ENCODE results near the gene PRTFDC1. TPM values are rescaled to one million over a fixed set of nuclear protein-coding genes. Genes with fewer than 3 reads are reported as not detected.

PRTFDC1 gene
- total and polyA plus RNA-seq, 2 donors (not counting 3 experiments of a cell fraction or from before 2014, with no cell fraction given) = 22.0 to 27.0 TPM

DNA sequence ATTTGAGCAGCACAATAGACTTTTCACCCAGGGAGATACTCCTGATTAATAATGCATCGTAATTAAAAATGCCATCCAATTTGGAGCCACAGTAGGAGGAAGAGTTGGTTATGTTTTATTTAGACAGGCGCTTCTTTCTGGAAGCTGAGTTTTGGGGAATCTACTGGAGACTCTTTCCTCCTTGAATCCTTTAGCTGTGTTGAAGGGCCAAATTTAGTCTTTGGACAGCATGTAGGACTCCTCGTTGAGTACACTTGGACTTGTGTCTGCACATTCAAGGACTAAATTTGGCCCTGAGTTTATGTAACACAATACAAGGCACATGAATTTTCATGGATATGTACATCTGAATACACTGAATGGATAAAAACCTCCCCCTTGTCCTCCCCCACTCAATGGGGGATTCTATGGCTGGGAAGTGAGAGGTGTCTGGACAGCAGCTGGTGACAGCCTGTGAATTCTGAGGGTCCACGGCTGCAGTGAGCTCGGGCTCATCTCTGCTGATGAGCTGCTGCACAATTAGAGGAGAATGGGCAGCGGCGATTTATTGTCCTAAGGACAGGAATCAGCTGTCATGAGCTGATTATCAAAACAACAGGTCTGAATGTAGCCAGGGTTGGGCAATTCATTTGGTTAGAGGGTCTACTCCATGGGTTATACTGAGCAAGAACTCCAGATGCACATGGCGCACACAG is 95.2 kb downstream of the PRTFDC1 start:
- no peak for TF ChIP-seq POLR2A (IDR thresholded peaks at IDR 0.05; ENCODE audit: low read depth, low read length)
- no peak for TF ChIP-seq JUN (IDR thresholded peaks at IDR 0.05; ENCODE audit: borderline replicate concordance, insufficient read depth, insufficient read length, low read depth)
- no peak for TF ChIP-seq FOS (IDR thresholded peaks at IDR 0.05; ENCODE audit: borderline replicate concordance, insufficient read depth, low read length)
- TF ChIP-seq, protein P1, sequence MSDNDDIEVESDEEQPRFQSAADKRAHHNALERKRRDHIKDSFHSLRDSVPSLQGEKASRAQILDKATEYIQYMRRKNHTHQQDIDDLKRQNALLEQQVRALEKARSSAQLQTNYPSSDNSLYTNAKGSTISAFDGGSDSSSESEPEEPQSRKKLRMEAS (IDR thresholded peaks at IDR 0.05; ENCODE audit: insufficient read depth, insufficient read length) = no peak
- no peak for TF ChIP-seq EZH2 (IDR thresholded peaks at IDR 0.05; ENCODE audit: borderline replicate concordance, low read depth, low read length, severe bottlenecking)
- TF ChIP-seq POLR2AphosphoS5 (IDR thresholded peaks at IDR 0.05; ENCODE audit: insufficient read depth, low read depth, low read length) = no peak
- TF ChIP-seq GATA2 (IDR thresholded peaks at IDR 0.05; ENCODE audit: insufficient read depth, insufficient read length, low read depth, low read length) = no peak
- TF ChIP-seq, protein P2, sequence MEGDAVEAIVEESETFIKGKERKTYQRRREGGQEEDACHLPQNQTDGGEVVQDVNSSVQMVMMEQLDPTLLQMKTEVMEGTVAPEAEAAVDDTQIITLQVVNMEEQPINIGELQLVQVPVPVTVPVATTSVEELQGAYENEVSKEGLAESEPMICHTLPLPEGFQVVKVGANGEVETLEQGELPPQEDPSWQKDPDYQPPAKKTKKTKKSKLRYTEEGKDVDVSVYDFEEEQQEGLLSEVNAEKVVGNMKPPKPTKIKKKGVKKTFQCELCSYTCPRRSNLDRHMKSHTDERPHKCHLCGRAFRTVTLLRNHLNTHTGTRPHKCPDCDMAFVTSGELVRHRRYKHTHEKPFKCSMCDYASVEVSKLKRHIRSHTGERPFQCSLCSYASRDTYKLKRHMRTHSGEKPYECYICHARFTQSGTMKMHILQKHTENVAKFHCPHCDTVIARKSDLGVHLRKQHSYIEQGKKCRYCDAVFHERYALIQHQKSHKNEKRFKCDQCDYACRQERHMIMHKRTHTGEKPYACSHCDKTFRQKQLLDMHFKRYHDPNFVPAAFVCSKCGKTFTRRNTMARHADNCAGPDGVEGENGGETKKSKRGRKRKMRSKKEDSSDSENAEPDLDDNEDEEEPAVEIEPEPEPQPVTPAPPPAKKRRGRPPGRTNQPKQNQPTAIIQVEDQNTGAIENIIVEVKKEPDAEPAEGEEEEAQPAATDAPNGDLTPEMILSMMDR (IDR thresholded peaks at IDR 0.05; ENCODE audit: extremely low read depth in 1 of 2, insufficient read depth in 1 of 2, low read depth in 1 of 2, low read length in 2 of 2) = no peak
- no peak for TF ChIP-seq MYC (IDR thresholded peaks at IDR 0.05; ENCODE audit: low read depth, low read length)
- H3K4me1 ChIP-seq (ENCODE audit: control insufficient read depth, extremely low read depth, insufficient read depth, low read length) = peaks cover 18% of the 10 kb centered on the region
- H3K27ac ChIP-seq (ENCODE audit: insufficient read depth, low read depth, low read length) = peak overlapping the region; percentile 83
- no peaks in the 10 kb centered on the region for H4K20me1 ChIP-seq (replicated peaks; ENCODE audit: control insufficient read depth, extremely low read depth, insufficient read depth, low read length)
- FAIRE-seq = no peak
- POLR2A ChIA-PET = no interaction called here
- intact Hi-C loops (cut with micrococcal nuclease) = loop anchor here (5.0 kb wide), 1 partner anchor 210 kb away; no protein-coding TSS in a partner anchor
- no peaks in the 10 kb centered on the region for H3K27me3 ChIP-seq (ENCODE audit: control insufficient read depth in 2 of 2, insufficient read depth in 2 of 2, low read length in 2 of 2)
- no peak overlapping the region for H3K4me3 ChIP-seq (replicated peaks in 1 of 3; ENCODE audit: insufficient read depth in 1 of 3, low read depth in 1 of 3, low read length in 3 of 3)
- H3K36me3 ChIP-seq (ENCODE audit: control insufficient read depth in 2 of 2, extremely low read depth in 1 of 2, insufficient read depth in 2 of 2, low read length in 2 of 2) = no peaks in the 10 kb centered on the region
- H2AFZ ChIP-seq (ENCODE audit: low read depth, low read length) = no peak overlapping the region
- no peaks in the 10 kb centered on the region for H3K79me2 ChIP-seq (ENCODE audit: control insufficient read depth, insufficient read depth, low read length)
- BruUV-seq (replicated peaks) = no TSS peak
- CTCF ChIA-PET = interaction anchor here (0.7 to 1.9 kb wide), 12 partner anchors 8 to 224 kb away, joined by 3 to 15 read pairs (median 4); partner anchors contain the start of gene ARHGAP21
- H3K9me3 ChIP-seq (replicated peaks; ENCODE audit: control insufficient read depth, insufficient read depth, low read length) = no peaks in the 10 kb centered on the region
- dilution Hi-C loops (cut with MboI; ENCODE audit: extremely low pct_ligation_motif_present, low sequenced_read_pairs) = no loop called here
- no peak overlapping the region for H3K4me2 ChIP-seq (ENCODE audit: insufficient read depth, low read length)
- no peak overlapping the region for H3K9ac ChIP-seq (replicated peaks; ENCODE audit: extremely low read depth, insufficient read depth, low read length)
- H3K9me1 ChIP-seq (replicated peaks; ENCODE audit: control insufficient read depth, extremely low read depth, insufficient read depth, low read length) = no peaks in the 10 kb centered on the region
- DNase-seq (ENCODE audit: low read depth, low spot score) = no peak

All from endothelial cell of umbilical vein (primary cell).